ENCODE results near the gene KRAS.
A peak's percentile ranks its signal among the peaks of the same experiment; 100 is the strongest.

The KRAS gene

DNA sequence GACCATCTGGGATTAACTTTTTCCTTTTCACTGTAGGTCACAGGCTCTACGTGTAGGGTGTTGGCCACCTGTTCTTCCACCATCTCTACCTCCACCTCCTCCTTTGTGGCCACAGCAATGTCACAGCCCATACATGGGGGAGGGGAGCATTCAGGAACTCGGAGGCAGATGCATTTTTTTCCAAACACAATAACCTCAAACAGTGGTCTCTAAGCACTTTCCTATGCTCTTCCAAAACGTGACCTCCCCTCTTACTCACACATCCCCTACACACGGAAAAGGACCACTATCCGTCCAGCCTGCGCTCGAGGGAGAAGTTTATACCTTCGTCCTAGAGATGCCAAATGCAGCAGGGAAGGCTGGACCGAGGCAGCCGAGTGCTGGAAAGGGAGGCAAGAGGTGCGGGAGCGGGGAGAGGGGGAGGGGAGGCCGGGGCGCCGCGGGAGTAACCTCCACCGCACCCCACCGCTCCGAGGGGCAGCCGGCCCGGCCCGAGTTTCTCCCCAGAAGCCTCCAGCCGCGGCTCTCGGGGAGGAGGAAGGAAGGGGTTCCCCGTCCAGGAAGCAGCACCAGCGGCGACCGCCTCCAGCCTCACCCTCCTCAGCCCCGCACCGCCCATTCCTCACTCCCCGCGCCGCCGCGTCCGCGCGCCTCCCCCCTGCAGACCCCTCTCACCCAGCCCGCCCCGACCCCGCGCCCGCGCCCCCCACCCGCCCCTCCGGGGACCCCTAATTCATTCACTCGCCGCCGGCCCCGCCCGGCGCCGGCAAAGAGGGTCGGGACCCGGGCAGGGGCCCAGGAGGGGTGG lies 594 bp downstream of the KRAS start:
- Histone ChIP-seq H3K9ac (peak overlapping the region; percentile 79), H4K20me1 (ENCODE audit: insufficient read depth) (0 out of 2 replicates have a peak, but pooled peaks cover 6% of the 10 kb centered on the region), H3K27ac (peak overlapping the region; percentile 78), H2AFZ (ENCODE audit: low read depth) (peak overlapping the region; percentile 36; the same call in 1 of the 2 replicates), H3K4me2 (peak overlapping the region; percentile 93), H3K4me1 (ENCODE audit: low read depth, poor library complexity, severe bottlenecking) (peaks cover 33% of the 10 kb centered on the region), H3K79me2 (ENCODE audit: insufficient read depth, low read depth) (peaks cover 48% of the 10 kb centered on the region), H3K36me3 (ENCODE audit: insufficient read depth) (no peaks in the 10 kb centered on the region; the same call in 1 of the 2 replicates), H3K27me3 (ENCODE audit: insufficient read depth, low read depth) (no peaks in the 10 kb centered on the region), H3K4me3 (IDR thresholded peaks at IDR 0.05; ENCODE audit: insufficient read depth, low read depth, low read length) (peak overlapping the region; percentile 7)
- TF ChIP-seq CTCF (conservative IDR thresholded peaks at IDR 0.05; ENCODE audit: low read depth, low read length): no peak

DNA sequence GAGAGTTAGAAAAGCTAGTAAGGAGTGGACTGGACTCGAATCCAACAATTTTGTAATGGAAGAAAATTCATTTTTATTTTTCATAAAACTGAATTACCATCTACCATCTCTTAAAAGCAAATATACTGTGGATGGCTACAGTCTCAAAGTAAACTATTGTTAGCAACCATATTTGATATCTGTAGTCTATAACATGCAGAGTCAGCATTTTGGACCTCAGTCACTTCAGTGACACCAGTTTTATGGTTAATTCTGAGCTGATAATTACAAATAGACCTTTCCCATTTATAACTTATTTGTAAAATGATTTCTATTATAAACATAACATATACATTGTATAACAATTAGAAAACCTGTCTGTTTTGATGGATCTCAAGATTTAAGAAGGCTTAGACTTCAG lies 2.0 kb downstream of the KRAS start:
- H3K4me1 ChIP-seq (ENCODE audit: low read depth, poor library complexity, severe bottlenecking): peaks cover 38% of the 10 kb centered on the region
- no peak overlapping the region for H2AFZ ChIP-seq (ENCODE audit: low read depth)
- TF ChIP-seq CTCF (conservative IDR thresholded peaks at IDR 0.05; ENCODE audit: low read depth, low read length): no peak
- H3K9ac ChIP-seq: no peak overlapping the region
- H3K36me3 ChIP-seq (ENCODE audit: insufficient read depth): peaks cover 3% of the 10 kb centered on the region; the same call in 1 of the 2 replicates
- H3K4me2 ChIP-seq: peak overlapping the region; percentile 93; the same call in 1 of the 2 replicates
- H3K27ac ChIP-seq: peak overlapping the region; percentile 78; the same call in 1 of the 2 replicates
- H3K4me3 ChIP-seq (IDR thresholded peaks at IDR 0.05; ENCODE audit: insufficient read depth, low read depth, low read length): no peak overlapping the region
- H3K27me3 ChIP-seq (ENCODE audit: insufficient read depth, low read depth): no peaks in the 10 kb centered on the region
- H3K79me2 ChIP-seq (ENCODE audit: insufficient read depth, low read depth): peaks cover 60% of the 10 kb centered on the region
- 0 out of 2 replicates have a peak, but pooled peaks cover 6% of the 10 kb centered on the region for H4K20me1 ChIP-seq (ENCODE audit: insufficient read depth)

GRCh38 chr12:25248137-25248536 lies 2.6 kb downstream of the KRAS start:
- H3K4me2 ChIP-seq: no peak overlapping the region
- no peak for TF ChIP-seq CTCF (conservative IDR thresholded peaks at IDR 0.05; ENCODE audit: low read depth, low read length)
- H3K79me2 ChIP-seq (ENCODE audit: insufficient read depth, low read depth): peaks cover 60% of the 10 kb centered on the region
- H3K27me3 ChIP-seq (ENCODE audit: insufficient read depth, low read depth): no peaks in the 10 kb centered on the region
- H2AFZ ChIP-seq (ENCODE audit: low read depth): no peak overlapping the region
- no peak overlapping the region for H3K9ac ChIP-seq
- H3K4me1 ChIP-seq (ENCODE audit: low read depth, poor library complexity, severe bottlenecking): peaks cover 44% of the 10 kb centered on the region
- no peak overlapping the region for H3K4me3 ChIP-seq (IDR thresholded peaks at IDR 0.05; ENCODE audit: insufficient read depth, low read depth, low read length)
- peaks cover 7% of the 10 kb centered on the region; the same call in 1 of the 2 replicates for H3K36me3 ChIP-seq (ENCODE audit: insufficient read depth)
- H3K27ac ChIP-seq: no peak overlapping the region
- 0 out of 2 replicates have a peak, but pooled peaks cover 6% of the 10 kb centered on the region for H4K20me1 ChIP-seq (ENCODE audit: insufficient read depth)

- H3K4me2 ChIP-seq: no peak overlapping the region
- no peak overlapping the region for H3K9ac ChIP-seq
- no peak overlapping the region for H3K27ac ChIP-seq
- peaks cover 65% of the 10 kb centered on the region for H3K79me2 ChIP-seq (ENCODE audit: insufficient read depth, low read depth)
- H3K4me1 ChIP-seq (ENCODE audit: low read depth, poor library complexity, severe bottlenecking): peaks cover 59% of the 10 kb centered on the region
- no peak overlapping the region for H3K4me3 ChIP-seq (IDR thresholded peaks at IDR 0.05; ENCODE audit: insufficient read depth, low read depth, low read length)
- TF ChIP-seq CTCF (conservative IDR thresholded peaks at IDR 0.05; ENCODE audit: low read depth, low read length): no peak
- H2AFZ ChIP-seq (ENCODE audit: low read depth): no peak overlapping the region
- H3K36me3 ChIP-seq (ENCODE audit: insufficient read depth): peaks cover 7% of the 10 kb centered on the region; the same call in 1 of the 2 replicates
- no peaks in the 10 kb centered on the region for H3K27me3 ChIP-seq (ENCODE audit: insufficient read depth, low read depth)
- H4K20me1 ChIP-seq (ENCODE audit: insufficient read depth): 0 out of 2 replicates have a peak, but pooled peaks cover 6% of the 10 kb centered on the region
Observed at GRCh38 chr12:25245491-25245890, 5.2 kb downstream of the KRAS start.

Data from KMS-11 (cell line).